Loucy (cell line): Measurements from ENCODE around the gene PDCD2L.

ENCODE experiments used
- H2AFZ ChIP-seq: fragments of 200-600 bp; sonication (generic); 2 replicates; pipeline ENCODE4 v1.6.0; 2016; ENCODE audit warnings: antibody characterized with exemption, mild to moderate bottlenecking, low read length, moderate library complexity
- H3F3A ChIP-seq: fragments of 200-600 bp; 2 replicates; pipeline ENCODE4 v1.6.0; 2016; ENCODE audit warnings: antibody characterized with exemption, low read depth, mild to moderate bottlenecking
- H3K27me3 ChIP-seq: fragments of 200-600 bp; sonication (generic); 2 replicates; pipeline ENCODE4 v1.6.1; 2014; ENCODE audit warnings: low read length, mild to moderate bottlenecking; ENCODE audit not compliant: insufficient read depth, poor library complexity, severe bottlenecking
- H3K36me3 ChIP-seq: fragments of 200-600 bp; sonication (generic); 2 replicates; pipeline ENCODE4 v1.6.1; 2016; ENCODE audit warnings: low read length; ENCODE audit not compliant: insufficient read depth
- H3K4me1 ChIP-seq: fragments of 200-600 bp; sonication (generic); 2 replicates; pipeline ENCODE4 v1.5.1; 2014; ENCODE audit warnings: low read length, mild to moderate bottlenecking; ENCODE audit not compliant: insufficient read depth, poor library complexity, severe bottlenecking
- H3K4me2 ChIP-seq: fragments of 200-600 bp; sonication (generic); 2 replicates; pipeline ENCODE4 v1.6.0; 2014; ENCODE audit warnings: antibody characterized with exemption, low read length, low read depth, mild to moderate bottlenecking; ENCODE audit not compliant: poor library complexity, severe bottlenecking
- H3K4me3 ChIP-seq: fragments of 200-600 bp; sonication (generic); 2 replicates; pipeline ENCODE4 v1.5.1; 2014; ENCODE audit warnings: low read length, mild to moderate bottlenecking, mixed read lengths; ENCODE audit not compliant: poor library complexity, severe bottlenecking
- H3K79me2 ChIP-seq: fragments of 200-600 bp; sonication (generic); 2 replicates; pipeline ENCODE4 v1.6.1; 2014; ENCODE audit warnings: low read length; ENCODE audit not compliant: insufficient read depth
- H3K9ac ChIP-seq: fragments of 200-600 bp; sonication (generic); 2 replicates; pipeline ENCODE4 v1.6.0; 2014; ENCODE audit warnings: mild to moderate bottlenecking, low read depth, low read length, moderate library complexity; ENCODE audit not compliant: poor library complexity, severe bottlenecking
- H3K9me2 ChIP-seq: fragments of 200-600 bp; sonication (generic); replicated peaks from 2 replicates; pipeline ENCODE4 v1.6.1; 2016; ENCODE audit warnings: low read depth, low read length, mixed read lengths
- H3K9me3 ChIP-seq: fragments of 200-600 bp; sonication (generic); 2 replicates; pipeline ENCODE4 v1.6.1; 2014; ENCODE audit warnings: mild to moderate bottlenecking, antibody characterized with exemption, low read length, low read depth; ENCODE audit not compliant: insufficient read depth
- H4K20me1 ChIP-seq: fragments of 200-600 bp; sonication (generic); 2 replicates; pipeline ENCODE4 v1.6.0; 2014; ENCODE audit warnings: antibody characterized with exemption, low read length, mild to moderate bottlenecking; ENCODE audit not compliant: insufficient read depth, poor library complexity, severe bottlenecking
- CTCF ChIP-seq: fragments of 200-600 bp; sonication (generic); conservative IDR thresholded peaks from 2 replicates; pipeline ENCODE4 v1.5.1; 2014; ENCODE audit warnings: mild to moderate bottlenecking, antibody characterized with exemption, low read length
- EZH2phosphoT487 ChIP-seq: fragments of 200-600 bp; IDR thresholded peaks from 2 replicates; pipeline ENCODE4 v1.6.1; 2018; ENCODE audit warnings: antibody characterized with exemption, mild to moderate bottlenecking, moderate library complexity, borderline replicate concordance

The PDCD2L gene

GRCh38 chr19:34365463-34366401, 38.5 kb upstream of the PDCD2L start:
- Histone ChIP-seq H3K79me2 (peaks cover 57% of the 10 kb centered on the region), H3K36me3 (peaks cover 33% of the 10 kb centered on the region; the same call in 1 of the 2 replicates)

GRCh38 chr19:34366738-34367623, 37.2 kb upstream of the PDCD2L start:
- peak overlapping the region; percentile 99 for H3K9ac ChIP-seq
- H2AFZ ChIP-seq = no peak overlapping the region
- peaks cover 65% of the 10 kb centered on the region for H3K79me2 ChIP-seq
- H3K36me3 ChIP-seq = peaks cover 33% of the 10 kb centered on the region; the same call in 1 of the 2 replicates
- no peak for TF ChIP-seq CTCF
- H3K4me2 ChIP-seq = peak overlapping the region; percentile 90
- H3K9me3 ChIP-seq = no peaks in the 10 kb centered on the region
- peak overlapping the region; percentile 98 for H3K4me3 ChIP-seq
- H4K20me1 ChIP-seq = peaks cover 45% of the 10 kb centered on the region
- H3K27me3 ChIP-seq = no peaks in the 10 kb centered on the region
- H3F3A ChIP-seq = 0 out of 2 replicates have a peak, but pooled peaks cover 8% of the 10 kb centered on the region
- H3K9me2 ChIP-seq = no peaks in the 10 kb centered on the region
- H3K4me1 ChIP-seq = peaks cover 43% of the 10 kb centered on the region

More at GRCh38 chr19:34365463-34366401, 38.5 kb upstream of the PDCD2L start:
- Histone ChIP-seq H3K9me2 (no peaks in the 10 kb centered on the region), H3K4me2 (peak overlapping the region; percentile 90), H3F3A (0 out of 2 replicates have a peak, but pooled peaks cover 8% of the 10 kb centered on the region), H4K20me1 (peaks cover 45% of the 10 kb centered on the region), H3K4me3 (peak overlapping the region; percentile 98), H3K9ac (peak overlapping the region; percentile 99), H3K27me3 (no peaks in the 10 kb centered on the region), H3K4me1 (peaks cover 38% of the 10 kb centered on the region), H3K9me3 (no peaks in the 10 kb centered on the region), H2AFZ (peak overlapping the region; percentile 92)
- TF ChIP-seq CTCF = no peak
- TF ChIP-seq EZH2phosphoT487 = no peak

- Histone ChIP-seq H3K9me2 (no peaks in the 10 kb centered on the region), H4K20me1 (peaks cover 45% of the 10 kb centered on the region), H3K4me2 (peak overlapping the region; percentile 90), H2AFZ (no peak overlapping the region), H3K9ac (peak overlapping the region; percentile 99), H3F3A (0 out of 2 replicates have a peak, but pooled peaks cover 5% of the 10 kb centered on the region), H3K4me1 (peaks cover 43% of the 10 kb centered on the region), H3K27me3 (no peaks in the 10 kb centered on the region), H3K36me3 (peaks cover 37% of the 10 kb centered on the region; the same call in 1 of the 2 replicates), H3K4me3 (peak overlapping the region; percentile 98), H3K9me3 (no peaks in the 10 kb centered on the region), H3K79me2 (peaks cover 71% of the 10 kb centered on the region)
- no peak for TF ChIP-seq CTCF
- no peak for TF ChIP-seq EZH2phosphoT487
These were observed 36.6 kb upstream of the PDCD2L start for GRCh38 chr19:34367624-34367957.
